HUES6 (cell line): ENCODE data around the gene AZU1.
A peak's percentile ranks its signal among the peaks of the same experiment; 100 is the strongest.

ENCODE experiments used
- H3K27ac ChIP-seq: 2 replicates; pipeline ENCODE4 v1.7.0; 2013; ENCODE audit warnings: low read depth, mild to moderate bottlenecking, low read length, inconsistent platforms
- H3K27me3 ChIP-seq: 2 replicates; pipeline ENCODE4 v1.6.1; 2013; ENCODE audit warnings: low read length; ENCODE audit not compliant: control insufficient read depth, insufficient read depth
- H3K36me3 ChIP-seq: 2 replicates; pipeline ENCODE4 v1.6.1; 2013; ENCODE audit warnings: low read length; ENCODE audit not compliant: control insufficient read depth, insufficient read depth
- H3K4me1 ChIP-seq: 2 replicates; pipeline ENCODE4 v1.6.1; 2013; ENCODE audit warnings: low read length; ENCODE audit not compliant: control insufficient read depth, insufficient read depth
- H3K4me3 ChIP-seq: 2 replicates; pipeline ENCODE4 v1.5.1; 2013; ENCODE audit warnings: low read depth, low read length
- H3K9ac ChIP-seq: one replicate; pipeline ENCODE4 v1.6.1; 2013; ENCODE audit warnings: mild to moderate bottlenecking, low read length
- H3K9me3 ChIP-seq: 2 replicates; pipeline ENCODE4 v1.6.1; 2013; ENCODE audit warnings: low read depth, low read length; ENCODE audit not compliant: control insufficient read depth, insufficient read depth

AZU1 gene

GRCh38 chr19:827710-828321 is at the start of gene AZU1:
Gene AZU1 (plus strand): TSS chr19:827837. CDS start chr19:827847, 10 bp downstream.
- Histone ChIP-seq H3K27ac (no peak within 1 kb of the TSS), H3K36me3 (no peaks in the 10 kb centered on the region), H3K9me3 (no peaks in the 10 kb centered on the region), H3K27me3 (no peaks in the 10 kb centered on the region), H3K4me1 (peaks cover 3% of the 10 kb centered on the region; the same call in 1 of the 2 replicates), H3K4me3 (no peak within 1 kb of the TSS), H3K9ac (no peak within 1 kb of the TSS)

DNA sequence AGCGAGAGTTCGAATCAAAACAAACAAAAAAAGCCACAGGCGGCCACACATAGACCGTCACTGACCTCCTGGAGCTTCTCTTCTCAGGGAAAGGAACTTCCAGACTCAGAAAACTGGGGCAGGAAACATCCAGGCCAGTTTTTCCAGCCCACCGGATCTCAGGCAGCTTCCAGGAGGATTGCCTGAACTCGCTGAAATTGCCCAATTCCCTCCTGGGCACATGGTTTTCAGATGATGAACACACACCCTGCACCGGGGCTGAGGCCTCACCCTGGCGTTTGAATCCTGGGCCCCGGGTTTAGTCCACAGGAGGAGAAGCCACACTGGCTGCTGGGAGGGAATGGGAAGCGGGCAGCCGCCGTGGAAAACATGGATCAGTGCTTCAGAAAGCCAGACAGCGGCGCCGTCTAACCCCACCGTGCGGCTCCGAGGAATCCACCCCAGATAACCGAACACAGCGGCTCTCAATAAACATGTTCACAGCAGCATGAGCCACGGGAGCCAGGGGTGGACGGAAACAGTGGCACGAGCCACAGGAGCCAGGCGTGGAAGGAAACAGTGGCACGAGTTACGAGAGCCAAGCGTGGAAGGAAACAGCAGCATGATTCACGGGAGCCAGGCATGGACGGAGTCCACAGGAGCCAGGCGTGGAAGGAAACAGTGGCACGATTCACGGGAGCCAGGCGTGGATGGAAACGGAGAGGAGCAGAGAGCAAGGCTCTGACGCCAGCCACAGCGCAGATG is 48.6 kb upstream of the AZU1 start:
- H3K4me3 ChIP-seq, result no peak overlapping the region
- H3K9ac ChIP-seq, result no peak overlapping the region
- peaks cover 17% of the 10 kb centered on the region for H3K4me1 ChIP-seq
- H3K27ac ChIP-seq, result no peak overlapping the region
- no peaks in the 10 kb centered on the region for H3K36me3 ChIP-seq
- H3K9me3 ChIP-seq, result no peaks in the 10 kb centered on the region
- no peaks in the 10 kb centered on the region for H3K27me3 ChIP-seq

DNA sequence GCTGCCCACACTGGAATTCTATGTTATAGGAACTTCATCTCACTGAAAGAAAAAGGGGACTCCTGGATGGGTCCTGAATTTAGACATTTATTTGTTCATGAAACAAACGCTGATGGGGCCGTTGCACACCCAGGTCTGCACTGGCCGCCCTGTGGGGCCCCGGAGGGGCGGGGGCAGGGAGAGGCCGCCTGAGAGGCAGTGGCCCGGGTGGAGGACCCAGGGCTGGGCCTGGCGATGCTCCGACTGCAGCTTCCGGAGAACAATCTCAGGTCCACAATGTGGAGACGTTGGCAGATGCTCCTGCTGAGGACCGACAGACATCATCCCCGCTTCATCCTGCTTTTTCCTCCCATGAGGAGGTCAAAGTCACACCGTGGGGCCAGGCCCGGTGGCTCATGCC is 46.7 kb upstream of the AZU1 start:
- Histone ChIP-seq H3K27ac (no peak overlapping the region), H3K4me3 (no peak overlapping the region), H3K36me3 (no peaks in the 10 kb centered on the region), H3K9ac (no peak overlapping the region), H3K27me3 (no peaks in the 10 kb centered on the region), H3K4me1 (peaks cover 17% of the 10 kb centered on the region), H3K9me3 (no peaks in the 10 kb centered on the region)

- H3K9ac ChIP-seq, result peak overlapping the region; percentile 89
- H3K36me3 ChIP-seq, result no peaks in the 10 kb centered on the region
- H3K4me1 ChIP-seq, result peaks cover 17% of the 10 kb centered on the region
- no peaks in the 10 kb centered on the region for H3K27me3 ChIP-seq
- H3K27ac ChIP-seq, result peak overlapping the region; percentile 98
- H3K9me3 ChIP-seq, result no peaks in the 10 kb centered on the region
- H3K4me3 ChIP-seq, result peak overlapping the region; percentile 58
Measured at GRCh38 chr19:781800-782184, 45.8 kb upstream of the AZU1 start.

DNA sequence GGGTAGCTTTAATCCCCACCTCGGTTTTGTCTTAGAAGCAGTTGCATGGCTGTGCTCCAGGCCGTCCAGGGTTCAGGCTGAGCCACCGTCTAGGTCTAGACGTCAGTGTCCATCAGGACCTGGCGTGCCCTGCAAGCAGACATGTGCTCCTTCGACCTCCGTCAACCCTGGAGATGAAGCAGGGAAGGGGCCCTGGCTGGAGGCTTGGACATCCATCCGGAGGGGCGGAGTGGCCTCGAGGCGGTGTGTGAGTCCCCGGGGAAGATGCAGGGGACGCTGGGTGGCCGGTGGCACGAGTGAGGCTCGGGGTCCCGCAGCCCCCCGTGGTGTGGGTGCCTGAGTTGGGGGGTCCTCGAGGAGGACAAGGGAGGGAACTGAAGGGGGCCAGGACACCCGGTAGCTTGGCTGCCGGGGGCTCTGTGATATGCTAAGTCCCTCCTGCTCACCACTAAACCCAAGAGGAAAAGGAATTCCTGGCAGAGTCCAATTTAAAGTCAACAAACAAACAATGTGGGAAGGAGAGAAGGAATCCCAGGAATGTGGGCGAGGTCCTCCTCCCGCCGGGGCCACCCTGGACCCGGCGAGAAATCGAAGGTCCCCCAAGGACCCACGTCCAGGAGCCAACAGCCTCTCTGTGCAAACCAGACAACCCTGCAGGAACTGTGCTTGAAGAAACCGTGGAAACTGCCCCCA is 45.3 kb upstream of the AZU1 start:
- Histone ChIP-seq H3K36me3 (no peaks in the 10 kb centered on the region), H3K27me3 (no peaks in the 10 kb centered on the region), H3K9me3 (no peaks in the 10 kb centered on the region), H3K4me1 (peaks cover 17% of the 10 kb centered on the region), H3K9ac (peak overlapping the region; percentile 89), H3K27ac (peak overlapping the region; percentile 98), H3K4me3 (peak overlapping the region; percentile 58)

- peak overlapping the region; percentile 98 for H3K27ac ChIP-seq
- peak overlapping the region; percentile 58 for H3K4me3 ChIP-seq
- no peaks in the 10 kb centered on the region for H3K9me3 ChIP-seq
- H3K27me3 ChIP-seq, result no peaks in the 10 kb centered on the region
- peaks cover 21% of the 10 kb centered on the region for H3K4me1 ChIP-seq
- H3K36me3 ChIP-seq, result no peaks in the 10 kb centered on the region
- peak overlapping the region; percentile 81 for H3K9ac ChIP-seq
Measured at GRCh38 chr19:782878-783668, 44.6 kb upstream of the AZU1 start.

DNA sequence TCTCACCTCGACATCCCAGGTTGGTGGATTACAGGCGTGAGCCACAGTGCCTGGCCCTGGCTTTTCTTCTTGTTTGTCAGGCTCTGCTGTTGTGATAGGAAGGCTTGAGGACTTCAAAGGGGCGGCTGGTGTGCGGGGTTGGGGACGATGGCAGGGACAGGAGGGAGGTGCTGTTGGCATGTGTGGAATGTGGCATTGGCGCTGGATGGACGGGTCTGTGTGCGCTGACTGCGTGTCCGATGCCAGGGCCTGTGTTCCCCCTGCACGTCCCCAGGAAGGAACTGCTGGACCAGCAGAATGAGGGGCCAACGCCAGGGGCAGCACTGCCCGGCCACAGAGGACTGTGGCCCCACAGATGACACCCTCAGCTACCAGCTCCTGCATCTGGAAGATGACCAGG is 43.1 kb upstream of the AZU1 start:
- Histone ChIP-seq H3K9me3 (no peaks in the 10 kb centered on the region), H3K4me3 (0 out of 2 replicates have a peak overlapping the region, but pooled peaks have one; percentile 16), H3K36me3 (no peaks in the 10 kb centered on the region), H3K27me3 (no peaks in the 10 kb centered on the region), H3K27ac (no peak overlapping the region), H3K9ac (no peak overlapping the region), H3K4me1 (peaks cover 34% of the 10 kb centered on the region)

DNA sequence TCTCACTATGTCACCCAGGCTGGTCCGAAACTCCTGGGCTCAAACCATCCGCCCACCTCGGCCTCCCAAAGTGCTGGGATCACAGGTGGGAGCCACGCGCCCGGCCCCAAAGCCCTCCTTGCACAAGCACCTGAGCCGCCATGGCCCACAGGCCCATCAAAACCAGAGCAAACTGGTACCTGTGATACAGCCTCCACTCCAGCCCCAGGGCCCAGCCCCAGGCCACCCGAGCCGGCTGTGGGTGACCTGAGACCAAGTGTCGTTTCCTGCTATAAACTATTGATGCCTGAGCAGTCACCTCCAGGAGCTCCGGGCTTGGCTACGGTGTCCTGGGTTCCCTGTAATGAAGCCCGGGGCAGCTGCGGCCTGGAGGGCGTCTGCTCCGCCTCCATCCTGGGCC is 40.1 kb upstream of the AZU1 start:
- Histone ChIP-seq H3K27ac (no peak overlapping the region), H3K36me3 (no peaks in the 10 kb centered on the region)

DNA sequence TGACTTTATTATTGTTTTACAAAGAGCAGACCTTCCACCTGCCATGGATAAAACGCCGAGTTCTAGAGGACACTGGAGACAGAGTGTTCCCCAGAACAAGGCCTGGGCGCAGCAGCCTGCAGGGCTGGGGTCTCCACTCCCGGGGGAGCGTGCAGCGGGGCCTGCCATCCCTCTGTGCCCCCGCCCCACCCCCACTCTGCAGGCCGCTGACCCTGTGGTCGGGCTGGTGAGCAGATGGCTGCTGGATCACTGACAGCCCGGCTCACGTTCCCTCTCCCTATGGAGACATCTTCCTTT is 39.0 kb upstream of the AZU1 start:
- H3K9ac ChIP-seq, result peak overlapping the region; percentile 46
- peaks cover 37% of the 10 kb centered on the region for H3K4me1 ChIP-seq
- peak overlapping the region; percentile 44; the same call in 1 of the 2 replicates for H3K27ac ChIP-seq
- H3K27me3 ChIP-seq, result no peaks in the 10 kb centered on the region
- no peaks in the 10 kb centered on the region for H3K36me3 ChIP-seq
- no peak overlapping the region for H3K4me3 ChIP-seq
- no peaks in the 10 kb centered on the region for H3K9me3 ChIP-seq

More for the DNA sequence above, 40.1 kb upstream of the AZU1 start:
- Histone ChIP-seq H3K27me3 (no peaks in the 10 kb centered on the region), H3K9ac (peak overlapping the region; percentile 18), H3K4me3 (no peak overlapping the region), H3K9me3 (no peaks in the 10 kb centered on the region), H3K4me1 (peaks cover 44% of the 10 kb centered on the region)

DNA sequence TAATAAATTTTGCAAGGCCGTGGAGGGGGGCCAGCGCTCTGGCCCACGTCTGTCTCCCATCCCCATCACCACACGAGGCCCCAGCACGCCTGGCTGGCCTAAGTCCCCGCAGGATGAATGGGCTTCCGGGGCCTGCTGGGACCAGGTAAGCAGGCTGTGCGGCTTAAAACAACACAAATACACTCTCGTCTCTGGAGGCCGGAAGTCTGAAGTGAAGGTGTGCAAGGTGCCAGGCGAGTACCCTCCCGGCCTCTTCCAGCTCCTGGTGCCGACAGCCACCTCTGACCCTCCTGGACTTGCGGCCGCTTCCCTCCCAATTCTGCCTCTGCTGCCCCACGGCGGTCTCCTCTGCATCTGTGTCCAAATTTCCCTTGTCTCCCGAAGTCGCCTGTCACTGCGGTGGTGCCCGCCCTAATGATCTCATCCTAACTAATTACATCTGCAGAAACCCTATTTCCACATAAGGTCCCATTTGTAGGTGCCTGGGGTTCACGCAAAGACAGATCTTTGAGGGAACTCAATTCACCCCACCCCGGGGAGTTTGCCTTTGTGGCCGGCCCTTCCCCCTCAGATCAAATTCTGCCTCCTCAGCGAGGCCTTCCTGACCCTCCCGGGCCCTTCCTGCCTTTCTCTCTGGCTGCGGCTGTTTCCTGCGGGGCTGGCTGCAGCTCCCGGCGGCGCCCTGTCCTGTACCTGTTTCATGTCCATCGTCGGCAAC is 38.5 kb upstream of the AZU1 start:
- peaks cover 37% of the 10 kb centered on the region for H3K4me1 ChIP-seq
- peak overlapping the region; percentile 44 for H3K27ac ChIP-seq
- no peak overlapping the region for H3K4me3 ChIP-seq
- H3K36me3 ChIP-seq, result no peaks in the 10 kb centered on the region
- peak overlapping the region; percentile 46 for H3K9ac ChIP-seq
- H3K9me3 ChIP-seq, result no peaks in the 10 kb centered on the region
- H3K27me3 ChIP-seq, result no peaks in the 10 kb centered on the region
